WERI-Rb-1 (cell line): ENCODE results near the gene BUD13.

Source experiments
- DNase-seq: peaks from one replicate; pipeline ENCODE4 v3.0.0-alpha.2; 2020
- H3K27ac ChIP-seq: fragments of 250-450 bp; sonication (Bioruptor Pico); 2 replicates; pipeline ENCODE4 v1.5.1; 2020; ENCODE audit warnings: mild to moderate bottlenecking, moderate library complexity
- H3K27me3 ChIP-seq: fragments of 250-450 bp; sonication (Bioruptor Pico); 2 replicates; pipeline ENCODE4 v1.5.1; 2021; ENCODE audit warnings: mild to moderate bottlenecking, low read depth, moderate library complexity; ENCODE audit not compliant: insufficient read depth, severe bottlenecking
- H3K36me3 ChIP-seq: fragments of 250-450 bp; sonication (Bioruptor Pico); 2 replicates; pipeline ENCODE4 v1.5.1; 2020; ENCODE audit warnings: mild to moderate bottlenecking, moderate library complexity
- H3K4me3 ChIP-seq: 2 replicates; pipeline ENCODE4 v1.5.1; 2011; ENCODE audit warnings: low read depth, mild to moderate bottlenecking, control low read depth, low read length
- H3K9me3 ChIP-seq: fragments of 250-450 bp; sonication (Bioruptor Pico); 2 replicates; pipeline ENCODE4 v1.5.1; 2021; ENCODE audit warnings: mild to moderate bottlenecking, moderate library complexity; ENCODE audit not compliant: severe bottlenecking
- TF ChIP-seq, protein P1 (sequence below): IDR thresholded peaks from 2 replicates; pipeline ENCODE4 v1.5.1; 2011; ENCODE audit warnings: low read depth, mild to moderate bottlenecking, control low read depth, inconsistent platforms, low read length

Gene BUD13

DNA sequence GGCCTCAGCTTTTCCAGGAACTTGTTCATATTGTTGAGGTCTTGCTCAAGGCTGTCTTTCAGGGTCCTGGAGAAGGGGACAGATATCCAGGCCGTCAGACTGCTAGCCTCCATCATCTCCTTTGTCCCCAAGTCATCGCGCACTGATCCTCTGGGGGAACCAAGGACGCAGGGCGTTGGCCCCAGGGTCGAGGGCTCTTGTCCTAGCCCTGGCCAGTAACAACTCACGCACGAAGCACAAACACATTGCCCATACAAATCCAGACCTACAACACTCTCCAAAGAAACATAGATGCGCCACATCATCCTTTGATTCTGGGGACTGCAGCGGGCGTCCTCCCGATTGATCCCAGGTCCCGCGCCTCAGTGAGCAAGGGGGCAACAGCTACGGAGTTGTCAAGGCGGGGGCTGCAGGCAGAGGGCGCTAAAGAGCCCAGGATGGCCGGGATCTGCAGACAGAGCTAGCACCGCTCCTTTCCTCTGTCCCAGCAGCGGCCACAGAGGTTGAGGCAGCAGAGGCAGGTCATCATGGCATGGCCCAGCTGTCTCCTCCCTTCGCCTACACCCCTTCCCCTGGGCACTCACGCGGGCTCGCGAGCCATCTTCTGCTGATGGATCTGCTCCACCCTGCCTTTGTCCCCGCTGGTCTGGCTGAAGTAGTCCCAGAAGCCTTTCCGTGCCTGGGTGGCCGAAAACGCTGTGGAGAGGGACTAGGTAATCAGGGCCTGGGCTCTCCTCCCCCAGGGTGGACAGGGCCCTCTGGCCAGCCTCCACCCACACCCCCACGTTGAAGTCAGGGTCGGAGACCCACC, 18.4 kb upstream of the BUD13 start:
- peak; percentile 82 for DNase-seq
- H3K27ac ChIP-seq, result no peak overlapping the region
- TF ChIP-seq, protein P1, sequence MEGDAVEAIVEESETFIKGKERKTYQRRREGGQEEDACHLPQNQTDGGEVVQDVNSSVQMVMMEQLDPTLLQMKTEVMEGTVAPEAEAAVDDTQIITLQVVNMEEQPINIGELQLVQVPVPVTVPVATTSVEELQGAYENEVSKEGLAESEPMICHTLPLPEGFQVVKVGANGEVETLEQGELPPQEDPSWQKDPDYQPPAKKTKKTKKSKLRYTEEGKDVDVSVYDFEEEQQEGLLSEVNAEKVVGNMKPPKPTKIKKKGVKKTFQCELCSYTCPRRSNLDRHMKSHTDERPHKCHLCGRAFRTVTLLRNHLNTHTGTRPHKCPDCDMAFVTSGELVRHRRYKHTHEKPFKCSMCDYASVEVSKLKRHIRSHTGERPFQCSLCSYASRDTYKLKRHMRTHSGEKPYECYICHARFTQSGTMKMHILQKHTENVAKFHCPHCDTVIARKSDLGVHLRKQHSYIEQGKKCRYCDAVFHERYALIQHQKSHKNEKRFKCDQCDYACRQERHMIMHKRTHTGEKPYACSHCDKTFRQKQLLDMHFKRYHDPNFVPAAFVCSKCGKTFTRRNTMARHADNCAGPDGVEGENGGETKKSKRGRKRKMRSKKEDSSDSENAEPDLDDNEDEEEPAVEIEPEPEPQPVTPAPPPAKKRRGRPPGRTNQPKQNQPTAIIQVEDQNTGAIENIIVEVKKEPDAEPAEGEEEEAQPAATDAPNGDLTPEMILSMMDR, result peak; percentile 96
- no peaks in the 10 kb centered on the region for H3K9me3 ChIP-seq
- no peak overlapping the region for H3K4me3 ChIP-seq
- peaks cover 7% of the 10 kb centered on the region for H3K36me3 ChIP-seq
- H3K27me3 ChIP-seq, result no peaks in the 10 kb centered on the region

DNA sequence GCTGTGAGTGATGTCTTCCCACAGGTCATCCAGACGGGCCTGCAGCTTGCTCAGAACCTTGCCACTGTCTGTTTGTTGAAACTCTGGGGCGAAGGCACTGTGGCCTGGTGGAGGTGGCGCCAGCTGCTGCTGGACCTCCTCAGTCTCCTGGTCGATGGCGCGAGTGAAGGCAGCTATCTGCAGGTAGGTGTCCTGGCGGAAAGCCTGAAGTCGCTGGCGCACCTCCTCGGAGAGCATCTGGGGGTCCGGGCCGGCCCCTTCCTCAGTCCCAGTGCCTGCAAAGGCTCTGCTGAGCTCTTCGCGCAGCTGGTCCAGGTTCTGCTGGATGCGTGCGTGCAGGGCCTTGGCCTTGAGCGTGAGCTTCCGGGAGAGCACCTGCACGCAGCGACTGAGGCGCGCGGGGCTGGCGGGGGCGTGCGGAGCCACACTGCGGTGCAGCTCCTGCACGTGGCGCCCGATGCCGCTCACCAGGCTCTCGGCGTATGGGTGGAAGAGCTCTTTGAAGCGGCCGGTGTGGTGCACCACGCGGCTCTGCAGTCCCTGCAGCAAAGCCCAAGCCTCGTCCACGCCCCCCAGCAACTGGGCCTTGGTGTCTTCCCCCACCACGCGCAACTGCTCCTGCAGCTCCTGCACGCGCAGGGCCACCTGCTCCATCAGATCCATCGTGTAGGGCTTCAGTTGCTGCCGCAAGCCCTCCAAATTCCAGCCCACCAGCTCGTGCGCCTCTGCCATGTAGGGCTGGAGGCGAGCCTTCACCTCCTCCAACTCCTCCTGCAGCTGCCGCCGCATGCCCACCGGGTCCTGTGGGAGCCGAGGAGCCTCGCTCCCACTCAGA, 17.6 kb upstream of the BUD13 start:
- Histone ChIP-seq H3K27ac (no peak overlapping the region), H3K4me3 (no peak overlapping the region), H3K27me3 (no peaks in the 10 kb centered on the region), H3K9me3 (no peaks in the 10 kb centered on the region), H3K36me3 (peaks cover 15% of the 10 kb centered on the region)
- TF ChIP-seq, protein P1, result no peak
- DNase-seq, result no peak

DNA sequence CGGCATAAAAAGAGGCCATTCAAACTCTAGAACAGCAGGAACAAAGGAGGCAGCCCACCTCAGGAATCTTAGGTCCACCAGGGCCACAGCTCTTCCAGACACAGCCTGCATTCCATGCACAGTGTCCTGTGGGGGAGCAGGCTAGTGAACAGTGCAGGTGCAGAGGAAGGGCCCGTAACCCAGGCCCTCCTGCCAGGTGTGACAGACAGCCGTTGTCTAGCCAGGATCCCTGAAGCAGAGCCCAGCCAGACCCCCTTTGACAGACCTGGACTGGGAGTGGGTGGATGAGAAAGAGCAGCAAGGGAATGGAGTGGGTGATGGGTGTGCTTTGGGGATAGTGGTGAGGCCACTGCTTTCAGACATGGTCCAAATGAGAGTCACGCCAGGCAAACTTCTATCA, 16.2 kb upstream of the BUD13 start:
- no peak overlapping the region for H3K4me3 ChIP-seq
- TF ChIP-seq, protein P1, result no peak
- H3K27me3 ChIP-seq, result no peaks in the 10 kb centered on the region
- no peak for DNase-seq
- H3K36me3 ChIP-seq, result peaks cover 29% of the 10 kb centered on the region
- no peak overlapping the region for H3K27ac ChIP-seq
- no peaks in the 10 kb centered on the region for H3K9me3 ChIP-seq

DNA sequence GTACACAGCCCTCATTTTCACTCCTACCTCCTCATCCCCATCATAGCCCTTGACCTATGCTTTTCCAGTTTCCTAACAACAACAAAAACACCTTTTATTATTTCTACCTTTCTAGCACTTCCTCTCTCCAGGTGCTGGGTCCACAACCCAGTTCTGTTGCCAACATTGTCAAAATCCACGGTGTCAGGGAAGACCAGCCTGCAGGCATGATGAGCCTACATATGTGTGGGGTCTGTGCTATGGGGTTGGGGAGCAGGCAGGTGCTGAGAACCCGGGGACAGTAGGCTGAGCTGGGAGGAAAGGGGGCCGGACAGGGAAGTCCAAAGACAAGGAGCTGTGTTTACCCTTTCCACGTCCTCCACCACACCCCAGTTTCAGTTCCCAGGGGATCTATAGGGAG, 15.7 kb upstream of the BUD13 start:
- peak overlapping the region; percentile 85 for H3K4me3 ChIP-seq
- no peak for DNase-seq

DNA sequence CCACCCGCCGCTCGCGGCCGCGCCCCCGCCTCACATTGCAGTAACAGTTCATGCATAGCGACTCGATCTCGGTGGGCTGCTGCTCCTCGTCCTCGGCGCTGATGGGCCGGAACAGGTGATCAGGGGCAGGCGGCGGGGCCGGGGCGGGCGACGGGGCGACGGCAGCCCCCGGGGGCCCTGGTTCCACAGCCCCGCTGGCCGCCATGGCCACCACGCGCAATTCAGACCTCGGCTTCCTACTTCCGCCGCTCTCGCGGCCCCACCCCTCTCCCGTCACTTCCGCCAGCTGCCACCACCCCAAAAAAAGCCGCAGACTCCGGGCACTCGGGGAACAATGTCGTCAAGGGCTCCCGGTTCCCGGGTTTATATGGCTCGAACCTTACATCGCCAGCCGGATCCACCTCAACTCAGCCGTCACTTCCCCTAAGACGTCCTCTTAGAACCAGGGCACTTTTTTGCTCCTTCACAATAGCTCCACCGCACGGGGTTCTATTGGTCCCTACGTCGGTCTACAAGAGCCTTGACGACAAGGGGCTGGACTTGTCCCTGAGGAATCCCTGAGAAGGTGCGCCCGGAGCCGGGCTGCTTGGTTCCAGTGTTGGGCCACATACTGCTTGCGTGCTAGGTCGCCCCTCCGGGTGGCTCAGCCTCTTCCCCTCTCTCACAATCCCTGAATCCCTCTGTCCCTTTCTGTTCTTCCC, 15.1 kb upstream of the BUD13 start, which contains the start of gene ZPR1:
ZPR1 (minus strand) TSS at position 238 of the 701 bp plus-strand sequence; CDS start at position 205, 33 bp downstream.
- H3K27ac ChIP-seq, result peak within 1 kb of the TSS; percentile 47
- H3K36me3 ChIP-seq, result peaks cover 39% of the 10 kb centered on the region
- DNase-seq, result peak; percentile 67
- TF ChIP-seq, protein P1, result no peak
- H3K4me3 ChIP-seq, result peak within 1 kb of the TSS; percentile 85
- no peaks in the 10 kb centered on the region for H3K27me3 ChIP-seq
- no peaks in the 10 kb centered on the region for H3K9me3 ChIP-seq

More for the DNA sequence above, 15.7 kb upstream of the BUD13 start:
- Histone ChIP-seq H3K36me3 (peaks cover 33% of the 10 kb centered on the region), H3K9me3 (no peaks in the 10 kb centered on the region), H3K27me3 (no peaks in the 10 kb centered on the region), H3K27ac (no peak overlapping the region; the same call in 1 of the 2 replicates)
- TF ChIP-seq, protein P1, result no peak
